ENCODE data around the gene TEAD2.
"Not testable (repeated sequence)": the region's sequence is repeated elsewhere in the genome, so short reads cannot be mapped to it uniquely, and the experiment has no call there.

Gene TEAD2

GRCh38 chr19:49383599-49383998 lies 21.4 kb upstream of the TEAD2 start:
- no peak for DNase-seq

GRCh38 chr19:49382639-49383038 lies 20.4 kb upstream of the TEAD2 start:
- no peak for DNase-seq

GRCh38 chr19:49380391-49380790 lies 18.2 kb upstream of the TEAD2 start:
- DNase-seq: no peak

- DNase-seq: no peak
Measured at GRCh38 chr19:49378512-49378911, 16.3 kb upstream of the TEAD2 start.

GRCh38 chr19:49374665-49375434 lies 12.6 kb upstream of the TEAD2 start:
- no peak for DNase-seq

GRCh38 chr19:49373174-49373573 lies 11.0 kb upstream of the TEAD2 start:
- DNase-seq: not testable (repeated sequence)

- no peak for DNase-seq
Measured at GRCh38 chr19:49371184-49371583, 9.0 kb upstream of the TEAD2 start.

- DNase-seq: no peak
Measured at GRCh38 chr19:49368711-49369358, 6.6 kb upstream of the TEAD2 start.

- DNase-seq: no peak
Measured at GRCh38 chr19:49366110-49366509, 3.9 kb upstream of the TEAD2 start.

GRCh38 chr19:49364083-49364737 lies 2.0 kb upstream of the TEAD2 start:
- DNase-seq: no peak

GRCh38 chr19:49363268-49364082 lies 1.3 kb upstream of the TEAD2 start, which contains the start of gene DKKL1:
Gene DKKL1 (plus strand): TSS chr19:49363877. CDS start chr19:49363999, 122 bp downstream.
- DNase-seq: peak; percentile 100

GRCh38 chr19:49362929-49363267 lies 682 bp upstream of the TEAD2 start:
- DNase-seq: peak; percentile 78

GRCh38 chr19:49361438-49362047 lies 673 bp downstream of the TEAD2 start:
- peak; percentile 88 for DNase-seq

GRCh38 chr19:49359851-49360820 lies 2.1 kb downstream of the TEAD2 start:
- no peak for DNase-seq

- DNase-seq: no peak
Measured at GRCh38 chr19:49357186-49357585, 5.0 kb downstream of the TEAD2 start.

- DNase-seq: no peak
Measured at GRCh38 chr19:49356382-49356781, 5.8 kb downstream of the TEAD2 start.

- DNase-seq: no peak
Measured at GRCh38 chr19:49355909-49356353, 6.3 kb downstream of the TEAD2 start.

- DNase-seq: no peak
Measured at GRCh38 chr19:49349567-49349966, 12.6 kb downstream of the TEAD2 start.

- DNase-seq: no peak
Measured at GRCh38 chr19:49348305-49349189, 13.7 kb downstream of the TEAD2 start.

- DNase-seq: peak; percentile 71
Measured at GRCh38 chr19:49347835-49348234, 14.4 kb downstream of the TEAD2 start.
